Body of pancreas (tissue), 4 donors: ENCODE results near the gene KLK4. TPM values are rescaled to one million over a fixed set of nuclear protein-coding genes. Genes with fewer than 3 reads are reported as not detected.

Experiments
- ATAC-seq: fragments of 150-250 bp; one replicate; pipeline ENCODE4 v1.9.1; 2016
- DNase-seq, 4 donors: peaks; one replicate each; pipeline ENCODE4 v3.0.0-alpha.2; 2019
- H3K27ac ChIP-seq, 4 donors: fragments of 200-600 bp; sonication (generic); 1 replicate in 3 of 4; 2 replicates in 1 of 4; pipeline versions ENCODE4 v1.5.1 to v1.6.1; 2016 to 2019; ENCODE audit warnings: mild to moderate bottlenecking in 1 of 4, mixed read lengths in 1 of 4, moderate library complexity in 1 of 4
- H3K27me3 ChIP-seq, 2 donors: fragments of 200-600 bp; sonication (generic); one replicate each; pipeline ENCODE4 v1.6.0; 2016; ENCODE audit warnings: mild to moderate bottlenecking in 1 of 2
- H3K36me3 ChIP-seq, 2 donors: fragments of 200-600 bp; sonication (generic); replicated peaks in 1 of 2; 2 replicates each; pipeline ENCODE4 v1.5.1; 2016; ENCODE audit warnings: low read depth in 2 of 2; ENCODE audit not compliant: insufficient read depth in 1 of 2
- H3K4me1 ChIP-seq: fragments of 200-600 bp; sonication (generic); one replicate; pipeline ENCODE4 v1.6.0; 2016
- H3K4me3 ChIP-seq, 2 donors: fragments of 200-600 bp; sonication (generic); 1 replicate in 1 of 2; 2 replicates in 1 of 2; pipeline ENCODE4 v1.5.1; 2016 to 2019
- H3K9me3 ChIP-seq, 3 donors: fragments of 200-600 bp; sonication (generic); 1 replicate in 2 of 3; 2 replicates in 1 of 3; pipeline ENCODE4 v1.5.1; 2016
- POLR2A ChIP-seq, 3 donors: fragments of 450-650 bp; IDR thresholded peaks; one replicate each; pipeline ENCODE4 v1.6.1; 2016; ENCODE audit warnings: antibody characterized with exemption in 3 of 3, mild to moderate bottlenecking in 2 of 3
- WGBS, 2 donors: methylation state at CpG; one replicate each; pipeline ENCODE4 v1.1.5; 2017; 5-methylcytosine and 5-hydroxymethylcytosine counted together
- intact Hi-C: fragments of 100-400 bp; cut with DNase I; formaldehyde crosslinking; loops from one replicate; pipeline ENCODE4 v1.15.1; 2023
- total RNA-seq, 2 donors: library from RNA; depleted of rRNA; stranded (reverse); fragments of >200 nt; gene quantifications; one replicate each; pipeline ENCODE4 v1.1.0, GENCODE V29; 2016
- TF ChIP-seq, protein P1 (sequence below), 7 experiments: fragments of 450-650 bp in 4 of 7; fragments of 200-600 bp in 3 of 7; sonication (generic) in 3 of 7; IDR thresholded peaks; one replicate each; pipeline ENCODE4 v1.5.1; 2016 to 2019; ENCODE audit warnings: antibody characterized with exemption in 7 of 7

Gene KLK4, protein sequence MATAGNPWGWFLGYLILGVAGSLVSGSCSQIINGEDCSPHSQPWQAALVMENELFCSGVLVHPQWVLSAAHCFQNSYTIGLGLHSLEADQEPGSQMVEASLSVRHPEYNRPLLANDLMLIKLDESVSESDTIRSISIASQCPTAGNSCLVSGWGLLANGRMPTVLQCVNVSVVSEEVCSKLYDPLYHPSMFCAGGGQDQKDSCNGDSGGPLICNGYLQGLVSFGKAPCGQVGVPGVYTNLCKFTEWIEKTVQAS
- not detected for total RNA-seq

DNA sequence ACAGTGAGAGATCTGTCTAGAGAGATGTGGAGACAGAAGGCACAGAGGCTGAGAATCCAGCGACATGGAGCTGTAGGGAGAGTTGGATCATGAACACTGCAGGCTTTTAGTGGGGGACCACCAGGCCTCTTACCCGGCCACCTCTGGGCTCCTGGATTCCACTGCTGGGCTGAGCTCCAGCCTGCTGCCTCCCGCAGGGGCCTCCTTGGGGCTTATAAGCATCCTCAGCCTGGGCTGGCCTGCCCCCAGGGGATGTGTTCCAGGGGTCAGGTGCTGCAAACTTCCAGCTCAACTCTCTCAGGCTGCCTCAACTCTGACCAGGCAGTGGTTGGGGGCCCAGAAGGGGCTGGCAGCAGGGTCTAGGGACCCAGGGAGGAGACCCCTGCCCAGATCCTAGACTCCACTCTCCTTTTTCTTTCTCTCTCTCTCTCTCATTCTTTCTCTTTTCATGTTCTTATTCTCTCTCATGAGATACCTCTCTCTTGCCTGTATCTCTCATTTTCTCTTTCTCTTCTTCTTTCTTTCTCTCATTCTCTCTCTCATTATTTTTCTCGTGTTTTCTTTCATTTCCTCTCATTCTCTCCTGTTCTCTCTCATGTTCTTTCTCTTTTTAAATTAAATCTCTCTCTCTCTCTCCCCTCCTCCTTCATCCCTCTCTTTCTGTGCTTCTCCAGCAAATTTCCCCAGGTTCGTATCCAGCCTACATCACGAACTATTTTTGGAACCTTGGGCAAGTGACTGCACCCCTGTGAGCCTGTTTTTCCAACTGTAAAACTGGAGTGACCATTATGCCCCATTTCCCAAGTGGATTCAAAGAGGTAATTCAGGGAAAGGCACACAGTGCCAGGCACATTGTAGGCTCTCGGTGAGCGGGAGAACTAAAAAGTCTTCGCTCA lies at the start of gene KLK4:
Gene KLK4, minus strand, starts transcription at position 190 of the 896 bp plus-strand sequence. CDS start 657 bp downstream, outside the sequence.
- 35 to 47% methylated on average over 8 to 9 of the region's 9 CpGs for WGBS, 2 donors
- intact Hi-C loops = no loop called here
- TF ChIP-seq POLR2A (IDR thresholded peaks at IDR 0.05) = no peak
- TF ChIP-seq, protein P1, sequence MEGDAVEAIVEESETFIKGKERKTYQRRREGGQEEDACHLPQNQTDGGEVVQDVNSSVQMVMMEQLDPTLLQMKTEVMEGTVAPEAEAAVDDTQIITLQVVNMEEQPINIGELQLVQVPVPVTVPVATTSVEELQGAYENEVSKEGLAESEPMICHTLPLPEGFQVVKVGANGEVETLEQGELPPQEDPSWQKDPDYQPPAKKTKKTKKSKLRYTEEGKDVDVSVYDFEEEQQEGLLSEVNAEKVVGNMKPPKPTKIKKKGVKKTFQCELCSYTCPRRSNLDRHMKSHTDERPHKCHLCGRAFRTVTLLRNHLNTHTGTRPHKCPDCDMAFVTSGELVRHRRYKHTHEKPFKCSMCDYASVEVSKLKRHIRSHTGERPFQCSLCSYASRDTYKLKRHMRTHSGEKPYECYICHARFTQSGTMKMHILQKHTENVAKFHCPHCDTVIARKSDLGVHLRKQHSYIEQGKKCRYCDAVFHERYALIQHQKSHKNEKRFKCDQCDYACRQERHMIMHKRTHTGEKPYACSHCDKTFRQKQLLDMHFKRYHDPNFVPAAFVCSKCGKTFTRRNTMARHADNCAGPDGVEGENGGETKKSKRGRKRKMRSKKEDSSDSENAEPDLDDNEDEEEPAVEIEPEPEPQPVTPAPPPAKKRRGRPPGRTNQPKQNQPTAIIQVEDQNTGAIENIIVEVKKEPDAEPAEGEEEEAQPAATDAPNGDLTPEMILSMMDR (IDR thresholded peaks at IDR 0.05) = no peak
- no peak within 1 kb of the TSS for H3K27ac ChIP-seq
- peaks cover 3% of the 10 kb centered on the region for H3K4me1 ChIP-seq
- ATAC-seq (no peak), DNase-seq (no peak)
- no peaks in the 10 kb centered on the region for H3K36me3 ChIP-seq
- H3K9me3 ChIP-seq = no peaks in the 10 kb centered on the region
- no peaks in the 10 kb centered on the region for H3K27me3 ChIP-seq
- no peak within 1 kb of the TSS for H3K4me3 ChIP-seq

DNA sequence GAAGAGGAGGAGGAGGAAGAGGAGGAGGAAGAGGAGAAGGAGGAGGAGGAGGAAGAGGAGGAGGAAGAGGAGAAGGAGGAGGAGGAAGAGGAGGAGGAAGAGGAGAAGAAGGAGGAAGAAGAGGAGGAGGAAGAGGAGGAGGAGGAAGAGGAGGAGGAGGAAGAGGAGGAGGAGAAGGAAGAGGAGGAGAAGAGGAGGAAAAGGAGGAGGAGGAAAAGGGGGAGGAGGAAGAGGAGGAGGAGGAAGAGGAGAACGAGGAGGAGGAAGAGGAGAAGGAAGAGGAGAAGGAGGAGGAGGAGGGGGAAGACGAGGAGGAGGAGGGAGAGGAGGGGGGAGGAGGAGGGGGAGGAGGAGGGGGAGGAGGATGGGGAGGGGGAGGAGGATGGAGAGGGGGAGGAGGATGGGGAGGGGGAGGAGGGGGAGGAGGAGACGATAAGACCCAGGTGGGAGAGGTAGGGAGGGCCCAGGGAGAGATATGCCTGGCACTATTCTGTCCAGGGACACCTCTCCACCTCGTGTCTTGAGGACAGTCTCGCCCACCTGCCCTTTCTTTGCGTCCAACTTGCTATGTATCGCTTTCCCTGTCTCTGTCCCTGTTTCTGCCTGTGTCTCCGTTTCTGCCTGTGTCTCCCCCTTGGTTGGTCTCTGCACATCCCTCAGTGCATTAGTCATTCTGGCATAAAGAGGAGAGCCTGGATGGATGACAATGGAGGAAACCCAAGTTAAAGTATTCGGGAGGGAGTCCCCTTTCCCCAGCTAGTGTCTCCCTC lies 48.7 kb upstream of the KLK4 start:
- Histone ChIP-seq H3K36me3 (no peaks in the 10 kb centered on the region), H3K27me3 (no peaks in the 10 kb centered on the region), H3K27ac (no peak overlapping the region), H3K4me1 (no peaks in the 10 kb centered on the region), H3K4me3 (no peak overlapping the region), H3K9me3 (no peaks in the 10 kb centered on the region)
- DNase-seq (no peak), ATAC-seq (no peak)
- WGBS, 2 donors = 41 to 50% methylated on average over 7 to 8 of the region's 9 CpGs
- intact Hi-C loops = no loop called here
- no peak for TF ChIP-seq POLR2A (IDR thresholded peaks at IDR 0.05)
- TF ChIP-seq, protein P1 (IDR thresholded peaks at IDR 0.05) = no peak

DNA sequence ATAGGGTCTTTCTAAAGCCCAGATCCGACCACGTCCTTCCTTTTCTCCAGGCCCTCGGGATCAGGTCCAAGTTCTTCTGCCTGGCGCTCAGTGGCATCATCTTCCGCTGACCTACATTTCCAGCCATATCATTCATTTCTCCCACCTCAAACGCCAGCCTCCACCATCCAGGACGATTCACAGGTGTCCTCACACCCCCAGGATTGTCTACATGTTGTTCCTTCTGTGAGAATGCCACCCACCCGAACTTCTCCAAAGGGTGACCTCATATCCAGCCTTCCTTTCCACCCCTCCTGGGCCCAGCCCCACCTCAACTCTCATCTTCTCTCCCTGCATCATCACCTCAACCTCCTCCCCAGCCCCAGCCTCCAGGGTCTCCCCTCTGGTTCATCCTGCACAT lies 46.4 kb upstream of the KLK4 start:
- 57 to 58% methylated on average over 8 of the region's 8 CpGs for WGBS, 2 donors
- H3K36me3 ChIP-seq = no peaks in the 10 kb centered on the region
- ATAC-seq (no peak), DNase-seq (no peak)
- TF ChIP-seq, protein P1 (IDR thresholded peaks at IDR 0.05) = no peak
- no peak for TF ChIP-seq POLR2A (IDR thresholded peaks at IDR 0.05)
- no peaks in the 10 kb centered on the region for H3K27me3 ChIP-seq
- intact Hi-C loops = no loop called here
- H3K27ac ChIP-seq = no peak overlapping the region
- H3K4me3 ChIP-seq = no peak overlapping the region
- no peaks in the 10 kb centered on the region for H3K4me1 ChIP-seq
- no peaks in the 10 kb centered on the region for H3K9me3 ChIP-seq

DNA sequence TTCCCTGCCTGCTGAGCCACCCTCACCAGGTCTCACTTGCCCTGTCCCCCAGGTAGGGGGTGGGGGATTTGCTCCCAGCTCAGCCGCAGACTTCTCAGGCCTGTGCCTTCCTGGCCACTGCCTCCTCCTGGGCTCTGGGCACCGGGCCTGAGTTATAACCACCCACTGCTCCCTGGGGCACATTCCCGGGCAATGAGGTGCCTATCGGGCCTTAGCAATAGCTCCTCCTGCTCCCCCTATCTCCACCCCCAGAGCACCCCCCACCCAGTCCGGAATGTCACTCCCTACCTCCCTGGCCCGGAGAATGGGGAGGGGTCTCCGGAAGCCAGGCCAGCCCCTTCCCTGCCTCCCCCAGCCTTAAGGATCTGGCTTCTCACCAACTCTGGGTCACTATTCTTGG lies 41.7 kb upstream of the KLK4 start, which contains the start of gene KLK5:
Gene KLK5, minus strand, starts transcription at position 129 of the 400 bp plus-strand sequence. CDS start 381 bp downstream, outside the sequence.
- no peaks in the 10 kb centered on the region for H3K36me3 ChIP-seq
- no peak for DNase-seq
- no peaks in the 10 kb centered on the region for H3K9me3 ChIP-seq
- H3K4me1 ChIP-seq = no peaks in the 10 kb centered on the region
- 13 to 20% methylated on average over 1 to 7 of the region's 7 CpGs for WGBS, 2 donors
- ATAC-seq = no peak
- no peak within 1 kb of the TSS for H3K27ac ChIP-seq
- no peak for TF ChIP-seq POLR2A (IDR thresholded peaks at IDR 0.05)
- TF ChIP-seq, protein P1 (IDR thresholded peaks at IDR 0.05) = no peak
- no peaks in the 10 kb centered on the region for H3K27me3 ChIP-seq
- H3K4me3 ChIP-seq = no peak within 1 kb of the TSS
- intact Hi-C loops = no loop called here
